ENCODE measurements around the gene CYP4B1. TPM values are rescaled to one million over a fixed set of nuclear protein-coding genes. Genes with fewer than 3 reads are reported as not detected.
"Not testable (repeated sequence)": the region's sequence is repeated elsewhere in the genome, so short reads cannot be mapped to it uniquely, and the experiment has no call there.

Gene CYP4B1
- total RNA-seq, 2 donors from 2014 or later = 41.4 to 73.3 TPM

GRCh38 chr1:46772571-46772970 is 26.3 kb upstream of the CYP4B1 start:
- no peak for TF ChIP-seq POLR2A (IDR thresholded peaks at IDR 0.05)
- no peak for TF ChIP-seq CTCF (IDR thresholded peaks at IDR 0.05)
- no peak for TF ChIP-seq POLR2AphosphoS5 (IDR thresholded peaks at IDR 0.05)
- DNase-seq (ENCODE audit: low spot score) = no peak

DNA sequence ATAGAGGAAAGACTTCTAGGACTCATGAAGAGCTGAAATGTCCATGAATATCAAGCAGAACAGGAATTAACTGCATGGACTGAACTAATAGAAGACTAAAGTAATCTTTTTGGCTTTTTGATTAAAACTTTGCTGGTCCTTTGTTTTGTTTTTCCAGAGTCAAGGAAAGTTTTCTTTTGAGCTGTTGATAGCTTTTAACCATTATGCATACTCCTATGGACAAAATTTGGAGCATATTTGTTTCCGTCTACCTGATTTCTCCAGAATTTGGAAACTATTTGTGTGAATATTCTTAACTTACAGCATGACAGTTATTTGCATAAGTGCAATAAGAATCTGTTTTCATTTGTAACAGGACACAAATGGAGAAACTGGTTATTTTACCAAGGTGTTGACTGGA is 24.5 kb upstream of the CYP4B1 start:
- no peak overlapping the region for H3K4me3 ChIP-seq
- TF ChIP-seq CTCF (IDR thresholded peaks at IDR 0.05) (no peak), POLR2A (IDR thresholded peaks at IDR 0.05) (no peak), POLR2AphosphoS5 (IDR thresholded peaks at IDR 0.05) (no peak)
- H3K27ac ChIP-seq = no peak overlapping the region
- no peaks in the 10 kb centered on the region for H3K27me3 ChIP-seq (replicated peaks; ENCODE audit: insufficient read depth)
- H3K9me3 ChIP-seq = no peaks in the 10 kb centered on the region
- no peak for DNase-seq (ENCODE audit: low spot score)
- no peaks in the 10 kb centered on the region for H3K4me1 ChIP-seq (replicated peaks)
- intact Hi-C loops (cut with DNase I) = no loop called here
- 95% methylated on average over 1 of the region's 1 CpG for WGBS
- no peaks in the 10 kb centered on the region for H3K36me3 ChIP-seq

More at GRCh38 chr1:46772571-46772970, 26.3 kb upstream of the CYP4B1 start:
- no peaks in the 10 kb centered on the region for H3K4me1 ChIP-seq (replicated peaks)
- no peak overlapping the region for H3K27ac ChIP-seq
- H3K4me3 ChIP-seq = no peak overlapping the region
- H3K9me3 ChIP-seq = no peaks in the 10 kb centered on the region
- intact Hi-C loops (cut with DNase I) = no loop called here
- H3K36me3 ChIP-seq = no peaks in the 10 kb centered on the region
- H3K27me3 ChIP-seq (replicated peaks; ENCODE audit: insufficient read depth) = no peaks in the 10 kb centered on the region
- 67% methylated on average over 1 of the region's 1 CpG for WGBS

DNA sequence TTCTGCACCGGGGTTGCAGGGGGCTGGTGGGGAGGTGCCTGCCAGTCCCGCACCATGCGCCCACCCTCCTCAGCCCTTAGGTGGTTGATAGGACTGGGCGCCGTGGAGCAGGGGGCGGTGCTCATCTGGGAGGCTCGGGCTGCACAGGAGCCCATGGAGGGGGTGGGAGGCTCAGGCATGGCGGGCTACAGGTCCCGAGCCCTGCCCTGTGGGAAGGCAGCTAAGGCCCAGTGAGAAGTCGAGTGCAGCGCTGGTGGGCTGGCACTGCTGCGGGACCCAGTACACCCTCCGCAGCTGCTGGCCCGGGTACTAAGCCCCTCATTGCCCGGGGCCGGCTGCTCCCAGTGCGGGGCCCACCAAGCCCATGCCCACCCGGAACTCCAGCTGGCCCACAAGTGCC is 20.4 kb upstream of the CYP4B1 start:
- H3K27ac ChIP-seq; DNase-seq (ENCODE audit: low spot score); H3K27me3 ChIP-seq (replicated peaks; ENCODE audit: insufficient read depth); intact Hi-C loops (cut with DNase I); H3K36me3 ChIP-seq; H3K4me1 ChIP-seq (replicated peaks); H3K4me3 ChIP-seq; H3K9me3 ChIP-seq: not testable (repeated sequence)
- WGBS = 90% methylated on average over 15 of the region's 18 CpGs

DNA sequence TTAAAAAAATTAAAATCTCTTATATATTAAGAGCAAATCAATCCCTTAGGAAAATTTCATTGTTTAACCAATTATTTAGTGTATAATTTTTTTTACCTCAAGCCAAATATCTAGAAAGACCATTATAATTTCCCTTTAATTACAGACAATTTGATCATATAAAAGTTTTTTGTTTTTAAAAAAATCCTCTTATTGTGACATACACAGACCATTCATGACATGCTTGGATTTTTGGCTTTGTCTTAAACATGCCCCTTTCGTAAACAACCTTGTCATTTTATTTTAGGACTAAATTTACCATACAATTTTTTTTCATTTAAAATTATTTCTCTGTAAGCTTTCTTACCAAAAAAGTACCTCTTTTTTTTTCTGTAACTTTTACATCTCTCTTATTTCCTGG is 14.2 kb upstream of the CYP4B1 start:
- Histone ChIP-seq H3K27me3 (replicated peaks; ENCODE audit: insufficient read depth) (no peaks in the 10 kb centered on the region), H3K4me1 (replicated peaks) (no peaks in the 10 kb centered on the region), H3K27ac (no peak overlapping the region), H3K4me3 (no peak overlapping the region), H3K36me3 (no peaks in the 10 kb centered on the region), H3K9me3 (no peaks in the 10 kb centered on the region)
- WGBS = 89% methylated on average over 1 of the region's 1 CpG
- TF ChIP-seq CTCF (IDR thresholded peaks at IDR 0.05) = no peak
- TF ChIP-seq POLR2A (IDR thresholded peaks at IDR 0.05) = no peak
- no peak for TF ChIP-seq POLR2AphosphoS5 (IDR thresholded peaks at IDR 0.05)
- DNase-seq (ENCODE audit: low spot score) = no peak
- intact Hi-C loops (cut with DNase I) = no loop called here

DNA sequence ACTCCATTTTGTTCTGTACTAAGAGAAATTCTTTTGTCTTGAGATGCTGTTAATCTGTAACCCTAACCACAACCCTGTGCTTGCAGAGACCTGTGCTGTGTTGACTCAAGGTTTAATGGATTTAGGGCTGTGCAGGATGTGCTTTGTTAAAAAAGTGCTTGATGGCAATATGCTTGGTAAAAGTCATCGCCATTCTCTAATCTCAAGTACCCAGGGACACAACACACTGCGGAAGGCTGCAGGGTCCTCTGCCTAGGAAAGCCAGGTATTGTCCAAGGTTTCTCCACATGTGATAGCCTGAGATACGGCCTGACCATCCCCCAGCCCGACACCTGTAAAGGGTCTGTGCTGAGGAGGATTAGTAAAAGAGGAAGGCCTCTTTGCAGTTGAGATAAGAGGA is 10.2 kb upstream of the CYP4B1 start:
- DNase-seq (ENCODE audit: low spot score) = peak; percentile 57

GRCh38 chr1:46790446-46791101 is 8.3 kb upstream of the CYP4B1 start:
- intact Hi-C loops (cut with DNase I) = no loop called here
- WGBS = 50% methylated on average over 1 of the region's 1 CpG
- no peak for DNase-seq (ENCODE audit: low spot score)
- Histone ChIP-seq H3K4me3 (no peak overlapping the region), H3K27ac (no peak overlapping the region), H3K36me3 (no peaks in the 10 kb centered on the region), H3K27me3 (replicated peaks; ENCODE audit: insufficient read depth) (no peaks in the 10 kb centered on the region), H3K9me3 (no peaks in the 10 kb centered on the region), H3K4me1 (replicated peaks) (no peaks in the 10 kb centered on the region)
- TF ChIP-seq POLR2AphosphoS5 (IDR thresholded peaks at IDR 0.05) = no peak
- no peak for TF ChIP-seq POLR2A (IDR thresholded peaks at IDR 0.05)
- no peak for TF ChIP-seq CTCF (IDR thresholded peaks at IDR 0.05)

More for the DNA sequence above, 10.2 kb upstream of the CYP4B1 start:
- H3K9me3 ChIP-seq; H3K4me1 ChIP-seq (replicated peaks); H3K36me3 ChIP-seq; intact Hi-C loops (cut with DNase I); H3K27me3 ChIP-seq (replicated peaks; ENCODE audit: insufficient read depth); H3K4me3 ChIP-seq: not testable (repeated sequence)
- TF ChIP-seq POLR2AphosphoS5 (IDR thresholded peaks at IDR 0.05) = peak; percentile 70
- H3K27ac ChIP-seq = peak overlapping the region in 1 of 2 donors; percentile 7
- 35% methylated on average over 4 of the region's 4 CpGs for WGBS
